GM18861 (cell line): ENCODE measurements around the gene CEACAM6.
"Not testable (repeated sequence)": the region's sequence is repeated elsewhere in the genome, so short reads cannot be mapped to it uniquely, and the experiment has no call there.

Source experiments
- ATAC-seq: cut with Tn5 transposase; IDR thresholded peaks from one replicate; pipeline ENCODE4 v1.9.1; 2021; ENCODE audit not compliant: unreplicated experiment

Gene CEACAM6

DNA sequence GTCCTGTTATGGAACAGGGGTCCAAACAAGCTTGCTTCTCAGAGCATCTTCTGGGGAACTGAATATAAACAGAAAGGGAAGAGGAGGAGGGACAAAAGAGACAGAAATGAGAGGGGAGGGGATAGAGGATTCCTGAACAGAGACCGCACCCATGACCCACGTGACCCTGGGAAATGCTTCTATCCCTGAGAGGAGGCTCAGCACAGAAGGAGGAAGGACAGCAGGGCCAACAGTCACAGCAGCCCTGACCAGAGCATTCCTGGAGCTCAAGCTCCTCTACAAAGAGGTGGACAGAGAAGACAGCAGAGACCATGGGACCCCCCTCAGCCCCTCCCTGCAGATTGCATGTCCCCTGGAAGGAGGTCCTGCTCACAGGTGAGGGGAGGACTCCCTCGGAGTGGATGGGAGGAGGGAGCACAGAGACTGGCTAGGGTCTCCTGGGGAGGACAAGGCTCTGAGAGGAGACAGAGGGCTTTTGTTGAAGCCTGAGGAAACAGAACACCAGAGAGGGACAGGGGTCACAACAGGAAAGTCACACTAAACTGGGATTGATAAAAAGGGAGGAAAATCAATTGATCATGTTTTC lies at the start of gene CEACAM6:
TSS of gene CEACAM6 (plus strand) at position 203 of the 586 bp plus-strand sequence. CDS start at position 312, 109 bp downstream.
- ATAC-seq: no peak

DNA sequence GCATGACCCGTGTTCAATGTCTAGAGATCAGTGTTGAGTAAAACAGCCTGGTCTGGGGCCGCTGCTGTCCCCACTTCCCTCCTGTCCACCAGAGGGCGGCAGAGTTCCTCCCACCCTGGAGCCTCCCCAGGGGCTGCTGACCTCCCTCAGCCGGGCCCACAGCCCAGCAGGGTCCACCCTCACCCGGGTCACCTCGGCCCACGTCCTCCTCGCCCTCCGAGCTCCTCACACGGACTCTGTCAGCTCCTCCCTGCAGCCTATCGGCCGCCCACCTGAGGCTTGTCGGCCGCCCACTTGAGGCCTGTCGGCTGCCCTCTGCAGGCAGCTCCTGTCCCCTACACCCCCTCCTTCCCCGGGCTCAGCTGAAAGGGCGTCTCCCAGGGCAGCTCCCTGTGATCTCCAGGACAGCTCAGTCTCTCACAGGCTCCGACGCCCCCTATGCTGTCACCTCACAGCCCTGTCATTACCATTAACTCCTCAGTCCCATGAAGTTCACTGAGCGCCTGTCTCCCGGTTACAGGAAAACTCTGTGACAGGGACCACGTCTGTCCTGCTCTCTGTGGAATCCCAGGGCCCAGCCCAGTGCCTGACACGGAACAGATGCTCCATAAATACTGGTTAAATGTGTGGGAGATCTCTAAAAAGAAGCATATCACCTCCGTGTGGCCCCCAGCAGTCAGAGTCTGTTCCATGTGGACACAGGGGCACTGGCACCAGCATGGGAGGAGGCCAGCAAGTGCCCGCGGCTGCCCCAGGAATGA lies 48.4 kb upstream of the CEACAM6 start:
- ATAC-seq: no peak

DNA sequence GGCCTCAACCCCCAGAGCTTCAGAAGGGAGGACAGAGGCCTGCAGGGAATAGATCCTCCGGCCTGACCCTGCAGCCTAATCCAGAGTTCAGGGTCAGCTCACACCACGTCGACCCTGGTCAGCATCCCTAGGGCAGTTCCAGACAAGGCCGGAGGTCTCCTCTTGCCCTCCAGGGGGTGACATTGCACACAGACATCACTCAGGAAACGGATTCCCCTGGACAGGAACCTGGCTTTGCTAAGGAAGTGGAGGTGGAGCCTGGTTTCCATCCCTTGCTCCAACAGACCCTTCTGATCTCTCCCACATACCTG lies 47.9 kb upstream of the CEACAM6 start:
- no peak for ATAC-seq

DNA sequence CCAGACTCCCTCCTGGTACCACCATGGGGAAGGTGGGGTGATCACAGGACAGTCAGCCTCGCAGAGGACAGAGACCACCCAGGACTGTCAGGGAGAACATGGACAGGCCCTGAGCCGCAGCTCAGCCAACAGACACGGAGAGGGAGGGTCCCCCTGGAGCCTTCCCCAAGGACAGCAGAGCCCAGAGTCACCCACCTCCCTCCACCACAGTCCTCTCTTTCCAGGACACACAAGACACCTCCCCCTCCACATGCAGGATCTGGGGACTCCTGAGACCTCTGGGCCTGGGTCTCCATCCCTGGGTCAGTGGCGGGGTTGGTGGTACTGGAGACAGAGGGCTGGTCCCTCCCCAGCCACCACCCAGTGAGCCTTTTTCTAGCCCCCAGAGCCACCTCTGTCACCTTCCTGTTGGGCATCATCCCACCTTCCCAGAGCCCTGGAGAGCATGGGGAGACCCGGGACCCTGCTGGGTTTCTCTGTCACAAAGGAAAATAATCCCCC lies 47.4 kb upstream of the CEACAM6 start:
- no peak for ATAC-seq

DNA sequence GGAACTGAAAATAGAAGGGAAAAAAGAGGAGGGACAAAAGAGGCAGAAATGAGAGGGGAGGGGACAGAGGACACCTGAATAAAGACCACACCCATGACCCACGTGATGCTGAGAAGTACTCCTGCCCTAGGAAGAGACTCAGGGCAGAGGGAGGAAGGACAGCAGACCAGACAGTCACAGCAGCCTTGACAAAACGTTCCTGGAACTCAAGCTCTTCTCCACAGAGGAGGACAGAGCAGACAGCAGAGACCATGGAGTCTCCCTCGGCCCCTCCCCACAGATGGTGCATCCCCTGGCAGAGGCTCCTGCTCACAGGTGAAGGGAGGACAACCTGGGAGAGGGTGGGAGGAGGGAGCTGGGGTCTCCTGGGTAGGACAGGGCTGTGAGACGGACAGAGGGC lies 46.8 kb upstream of the CEACAM6 start, which contains the start of gene CEACAM5:
TSS of gene CEACAM5 (plus strand) at position 146 of the 400 bp plus-strand sequence. CDS start at position 252, 106 bp downstream.
- no peak for ATAC-seq

DNA sequence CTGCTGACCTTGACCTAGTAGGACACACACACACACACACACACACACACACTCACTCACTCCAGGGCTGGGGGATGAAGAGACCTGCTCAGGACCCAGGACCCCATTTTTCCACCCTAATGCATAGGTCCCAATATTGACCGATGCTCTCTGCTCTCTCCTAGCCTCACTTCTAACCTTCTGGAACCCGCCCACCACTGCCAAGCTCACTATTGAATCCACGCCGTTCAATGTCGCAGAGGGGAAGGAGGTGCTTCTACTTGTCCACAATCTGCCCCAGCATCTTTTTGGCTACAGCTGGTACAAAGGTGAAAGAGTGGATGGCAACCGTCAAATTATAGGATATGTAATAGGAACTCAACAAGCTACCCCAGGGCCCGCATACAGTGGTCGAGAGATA lies 45.8 kb upstream of the CEACAM6 start:
- not testable (repeated sequence) for ATAC-seq

DNA sequence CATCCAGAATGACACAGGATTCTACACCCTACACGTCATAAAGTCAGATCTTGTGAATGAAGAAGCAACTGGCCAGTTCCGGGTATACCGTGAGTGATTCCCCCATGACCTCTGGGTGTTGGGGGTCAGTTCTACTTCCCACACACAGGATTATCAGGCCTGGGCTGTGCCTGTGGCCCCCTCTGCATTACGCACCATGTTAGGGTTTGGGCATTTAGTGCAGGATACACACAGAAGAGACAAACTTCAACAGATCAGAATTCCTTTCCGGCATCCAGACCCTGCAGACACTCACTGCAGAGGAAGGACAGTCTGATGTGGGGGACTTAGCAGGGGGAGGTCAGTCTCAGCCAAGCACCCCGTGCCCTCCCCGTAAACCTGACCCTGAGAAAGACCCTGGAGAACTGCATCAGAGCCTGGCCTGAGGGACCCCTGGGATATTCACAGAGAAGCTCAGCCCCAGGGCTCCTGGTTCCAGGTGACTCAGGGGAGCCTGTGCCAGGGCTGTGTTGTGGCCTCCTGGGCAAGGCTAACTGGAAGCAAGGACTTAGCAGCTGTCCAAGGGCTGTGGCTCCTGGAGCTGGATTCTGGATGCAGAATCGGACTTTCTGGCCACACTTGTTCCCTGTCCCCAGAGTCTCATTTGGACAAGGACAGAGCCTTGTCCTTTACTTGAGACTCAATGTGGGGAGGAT lies 45.2 kb upstream of the CEACAM6 start:
- no peak for ATAC-seq

DNA sequence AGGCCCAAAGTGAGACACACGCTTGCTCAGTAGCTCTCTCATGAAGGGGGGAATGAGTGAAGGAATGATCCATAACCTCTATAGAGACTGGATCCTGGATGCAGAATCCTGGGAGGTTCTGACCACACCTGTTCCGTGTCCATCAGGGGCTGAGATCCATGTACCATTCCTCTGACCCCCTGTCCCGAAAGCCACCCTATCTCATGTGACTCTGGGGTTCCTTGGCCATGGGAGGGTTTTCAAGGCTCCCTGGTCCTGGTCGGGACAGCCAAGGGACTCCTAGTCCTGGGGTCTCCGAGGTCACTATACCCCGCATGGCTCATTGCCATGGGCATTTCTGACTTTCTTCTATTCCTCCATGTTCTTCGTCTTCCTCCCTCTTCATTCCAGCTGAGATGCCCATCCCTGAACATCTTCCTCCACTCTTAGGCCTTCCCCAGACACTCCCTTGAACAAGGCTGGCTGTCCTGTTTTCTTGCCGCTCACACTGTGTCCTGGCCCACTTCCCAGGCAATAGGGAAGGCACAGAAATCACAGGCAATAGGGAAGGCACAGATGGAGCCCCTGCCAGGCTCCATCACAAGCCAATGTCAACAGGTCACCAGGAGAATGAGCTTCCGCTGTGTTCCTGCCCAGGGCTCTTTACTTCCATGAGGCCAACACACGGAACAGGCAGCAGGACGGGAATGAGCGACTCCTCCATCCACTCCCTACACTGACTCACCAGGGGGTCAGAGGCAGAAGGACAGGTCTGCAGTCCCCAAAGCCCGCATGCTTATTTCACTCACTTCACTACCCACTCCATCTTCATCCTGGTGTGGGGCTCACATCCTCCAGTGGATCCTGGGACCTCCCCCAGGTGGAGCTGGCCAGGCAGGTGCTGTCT lies 43.7 kb upstream of the CEACAM6 start:
- ATAC-seq: no peak

DNA sequence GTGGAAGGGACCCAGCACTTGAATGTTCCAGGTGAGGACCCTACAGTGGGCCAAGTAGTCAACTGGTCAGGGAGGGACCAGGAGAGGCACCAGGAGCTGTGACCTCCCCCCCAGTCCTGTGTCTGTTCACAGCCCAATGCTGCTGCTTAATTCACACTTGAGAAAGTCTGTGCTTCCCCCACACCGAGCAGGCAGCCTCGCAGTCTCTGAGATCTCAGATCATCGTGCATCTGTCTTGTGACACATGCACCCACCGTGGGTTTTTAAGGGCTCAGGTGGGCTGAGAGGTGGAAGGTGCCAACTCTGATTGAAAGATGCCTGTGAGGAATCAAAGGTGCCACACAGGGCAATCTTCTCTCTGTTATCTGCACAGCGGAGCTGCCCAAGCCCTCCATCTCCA lies 40.7 kb upstream of the CEACAM6 start:
- ATAC-seq: no peak

DNA sequence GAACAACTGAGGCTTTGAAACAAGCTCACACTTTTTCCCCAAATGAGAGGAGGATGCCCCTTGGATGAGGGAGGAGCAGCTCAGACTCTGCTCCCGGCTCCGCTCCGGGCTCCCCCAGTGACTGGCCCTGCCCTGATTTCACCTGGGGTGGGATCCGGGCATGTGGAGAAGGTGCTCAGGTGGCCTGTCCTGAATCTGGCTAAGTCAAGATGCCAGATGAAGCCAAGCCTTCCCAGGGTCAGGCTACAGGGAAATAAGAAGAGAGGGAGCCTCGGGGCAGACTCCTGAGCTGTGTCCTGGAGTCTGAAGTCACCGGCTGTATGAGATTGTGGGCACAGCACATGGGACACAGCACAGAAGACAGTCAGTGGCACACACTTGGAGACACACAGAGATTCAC lies 36.6 kb upstream of the CEACAM6 start:
- no peak for ATAC-seq

DNA sequence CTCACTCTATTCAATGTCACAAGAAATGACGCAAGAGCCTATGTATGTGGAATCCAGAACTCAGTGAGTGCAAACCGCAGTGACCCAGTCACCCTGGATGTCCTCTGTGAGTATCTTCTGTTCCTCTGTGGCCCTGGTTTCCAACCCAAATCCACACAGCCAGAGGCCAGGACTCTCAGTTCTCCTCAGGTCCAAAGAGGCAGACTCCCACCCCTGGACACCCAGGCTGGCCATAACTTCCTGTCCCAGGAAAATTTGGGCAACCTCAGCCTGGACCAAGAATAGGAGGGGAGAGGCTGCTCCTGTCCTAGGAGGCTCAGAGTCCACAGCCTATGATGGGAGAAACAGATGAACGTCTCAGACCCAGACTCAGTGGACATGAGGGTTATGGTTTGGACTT lies 35.2 kb upstream of the CEACAM6 start:
- no peak for ATAC-seq

DNA sequence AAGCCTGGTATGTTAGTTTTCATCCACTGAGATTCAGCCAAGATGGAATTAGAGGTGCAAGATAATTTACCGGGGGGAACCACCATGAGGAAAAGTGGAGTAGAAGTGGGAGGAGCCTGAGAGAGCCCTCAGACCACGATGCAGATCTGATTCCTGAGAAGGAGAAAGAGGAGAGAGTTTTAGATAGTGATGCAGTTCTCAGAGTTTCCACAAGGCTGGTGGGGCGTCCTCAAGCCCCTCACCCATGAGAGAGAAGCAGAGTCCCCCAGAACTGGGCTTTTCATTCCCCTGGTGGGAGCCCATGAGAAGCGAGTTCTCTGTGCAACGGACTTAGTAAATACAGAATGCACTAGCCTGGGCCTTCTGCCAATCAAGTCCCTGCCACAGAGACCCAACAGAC lies 28.8 kb upstream of the CEACAM6 start:
- ATAC-seq: no peak

DNA sequence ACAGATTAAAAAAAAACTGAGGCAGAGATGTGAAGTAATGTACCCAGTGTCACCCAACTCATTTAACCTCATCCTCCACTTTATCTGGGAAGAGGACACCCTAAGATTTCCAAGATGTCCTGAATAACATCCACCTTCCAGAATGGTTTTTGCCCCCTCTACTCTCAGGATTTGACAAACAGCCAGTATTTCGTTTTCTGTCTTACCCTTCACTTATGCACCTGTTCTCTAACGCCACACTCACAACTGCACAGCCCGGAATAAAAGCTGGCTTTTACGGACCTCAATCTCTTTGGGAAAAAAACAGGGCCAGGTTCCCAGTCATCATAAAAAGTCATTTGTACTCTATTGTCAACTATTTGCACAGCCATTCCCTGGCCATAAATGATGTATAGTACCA lies 21.2 kb upstream of the CEACAM6 start:
- no peak for ATAC-seq

DNA sequence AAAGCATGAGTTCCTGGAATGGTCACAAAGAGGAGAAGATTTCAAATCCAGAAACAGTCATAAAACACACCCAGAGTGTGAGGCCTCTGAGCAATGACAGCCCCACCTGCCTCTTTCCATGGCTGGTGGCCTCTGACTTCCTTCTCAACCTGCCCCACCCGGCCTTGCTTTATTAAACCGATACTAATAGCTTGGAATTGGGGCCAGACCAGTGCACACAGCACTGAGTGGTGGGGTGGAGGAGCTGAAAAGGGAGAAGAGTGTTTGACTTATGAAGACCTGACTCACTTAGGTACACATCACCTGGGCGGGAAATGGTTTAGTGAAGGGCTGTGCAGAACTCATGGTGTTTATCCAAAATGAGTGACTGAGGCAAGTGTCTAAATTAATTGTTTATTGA lies 20.7 kb upstream of the CEACAM6 start:
- no peak for ATAC-seq

DNA sequence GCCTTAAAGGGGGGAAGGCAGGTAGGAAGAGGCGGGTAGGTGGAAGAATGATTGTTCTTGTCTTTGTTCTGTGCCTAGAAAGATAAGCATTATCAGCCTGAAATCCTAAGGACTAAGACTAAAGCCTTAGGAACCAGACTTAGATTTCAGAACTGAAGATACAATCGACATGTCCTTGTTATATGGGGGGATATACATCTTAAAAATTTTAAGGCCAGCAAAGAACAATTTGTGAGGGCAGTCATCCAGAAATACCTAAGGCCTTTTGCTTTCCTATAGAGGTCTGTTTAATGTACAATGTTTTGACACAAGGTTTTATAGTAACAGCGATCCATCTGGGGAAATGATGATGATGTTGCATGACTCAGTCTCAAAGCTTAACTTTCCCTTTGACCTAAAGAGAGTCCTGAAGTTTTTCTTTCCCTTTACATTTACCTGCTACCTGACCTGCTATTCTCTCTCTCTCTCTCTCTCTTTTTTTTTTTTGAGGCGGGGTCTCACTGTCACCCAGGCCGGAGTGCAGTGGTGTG lies 20.2 kb upstream of the CEACAM6 start:
- no peak for ATAC-seq

DNA sequence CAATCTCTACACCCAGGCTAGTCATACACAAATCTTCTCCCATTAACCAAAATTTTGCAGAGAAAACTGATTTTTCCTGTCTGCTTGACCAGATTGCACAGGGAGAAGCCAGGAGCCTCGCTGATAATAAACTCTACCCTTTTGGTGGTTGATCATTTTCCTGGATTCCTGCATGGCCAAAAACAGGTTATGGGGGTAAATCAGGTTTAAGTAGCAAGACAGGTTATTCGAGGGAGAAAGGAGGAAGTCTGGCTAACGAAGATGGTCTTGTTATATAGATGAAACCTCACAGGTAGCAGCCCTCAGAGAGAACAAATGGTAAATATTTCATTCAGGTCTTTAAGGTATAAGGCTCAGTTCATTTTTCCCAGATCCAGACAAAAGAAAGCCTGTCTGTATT lies 16.0 kb upstream of the CEACAM6 start:
- ATAC-seq: no peak

DNA sequence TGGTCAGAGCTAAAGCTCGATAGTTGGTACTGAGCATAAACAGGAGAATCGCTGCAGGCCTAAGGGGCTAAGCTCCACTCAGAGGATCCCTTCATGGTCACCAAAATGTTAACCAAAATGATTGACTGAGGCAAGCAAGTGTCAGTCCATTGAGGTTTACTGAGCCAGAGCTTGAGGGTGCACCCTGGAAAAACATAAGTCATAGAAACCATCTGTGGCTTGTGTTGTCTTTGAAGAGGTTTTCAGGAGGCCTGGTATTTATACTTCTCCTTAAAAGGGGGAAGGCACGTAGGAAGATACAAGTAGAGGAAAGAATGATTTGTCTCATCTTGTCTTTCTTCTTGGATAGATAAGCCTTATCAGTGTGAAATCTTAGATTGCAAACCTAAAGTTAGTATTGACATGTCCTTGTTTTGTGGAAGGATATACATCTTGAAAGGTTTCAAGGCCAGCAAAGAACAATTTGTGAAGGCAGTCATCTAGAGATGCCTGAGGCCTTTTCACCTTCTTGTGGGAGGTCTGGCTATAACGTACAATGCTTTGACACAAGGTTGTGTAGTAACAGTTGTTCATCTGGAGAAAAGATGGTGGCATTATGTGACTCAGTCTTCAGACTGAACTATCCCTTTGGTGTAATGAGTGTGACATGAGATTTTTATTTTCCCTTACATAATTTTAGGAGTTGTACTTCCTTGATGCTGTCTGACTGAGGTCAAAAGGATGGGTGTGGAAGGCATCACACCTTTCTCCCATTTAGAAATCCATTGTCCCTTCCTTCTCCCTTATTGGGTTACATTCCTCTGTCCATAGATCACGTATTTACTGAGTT lies 14.7 kb upstream of the CEACAM6 start:
- ATAC-seq: no peak

DNA sequence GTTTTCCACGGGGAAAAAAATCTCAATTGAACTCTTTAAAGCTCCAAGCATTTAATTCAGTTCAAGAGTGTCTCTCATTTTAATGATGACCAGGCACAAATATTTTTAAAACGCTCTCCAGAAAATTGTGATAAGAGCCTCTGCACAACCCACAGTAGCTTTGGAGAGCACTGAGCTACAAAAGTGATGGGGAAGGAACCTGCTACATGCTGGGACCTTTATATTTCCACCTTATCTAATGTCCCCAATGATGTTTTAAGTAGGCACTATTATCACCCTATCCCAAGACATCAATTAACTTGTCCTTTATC lies 14.1 kb upstream of the CEACAM6 start:
- no peak for ATAC-seq

DNA sequence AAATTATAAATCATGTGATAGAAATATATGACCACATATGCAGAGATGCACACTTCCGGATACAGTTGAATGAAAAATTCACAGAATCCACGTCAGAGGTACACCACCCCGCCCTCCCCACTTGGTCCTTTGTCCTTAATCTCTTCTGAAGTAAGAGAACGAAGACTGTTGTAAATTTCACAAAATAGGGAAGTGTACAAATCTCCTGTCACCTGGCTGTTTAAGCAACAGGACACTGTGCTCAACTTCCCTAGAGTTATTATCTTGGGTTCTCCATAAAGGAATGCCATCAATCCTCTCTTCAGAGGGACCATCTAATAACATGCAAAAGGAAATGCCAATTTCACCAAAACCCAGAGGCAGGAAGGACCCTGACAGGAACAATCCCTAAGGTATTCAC lies 10.5 kb upstream of the CEACAM6 start:
- ATAC-seq: no peak

DNA sequence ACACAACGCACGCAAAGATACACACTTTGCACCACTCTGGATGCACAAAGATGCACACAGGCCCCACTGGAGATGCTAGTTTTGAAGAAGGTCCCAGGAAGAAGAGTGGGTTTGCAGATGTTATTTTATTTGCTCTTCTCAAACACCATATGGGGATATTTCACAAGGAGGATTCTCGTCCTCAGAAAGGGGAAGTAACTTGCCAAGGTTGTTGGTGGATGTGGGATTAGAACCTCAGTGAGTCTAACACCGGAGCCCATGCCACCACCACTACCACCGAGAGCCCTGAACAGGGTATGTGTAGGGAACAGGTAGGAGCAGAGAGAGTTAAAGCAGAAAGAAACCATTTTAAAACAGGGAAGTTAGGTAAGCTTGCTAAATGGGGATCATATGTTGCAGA lies 9.6 kb upstream of the CEACAM6 start:
- no peak for ATAC-seq
